NCI-H2171 (cell line): ENCODE data around the gene SLC6A9.
A peak's percentile ranks its signal among the peaks of the same experiment; 100 is the strongest.

Experiments
- DNase-seq: peaks from one replicate; lab custom pipeline; 2025; lab: John Stamatoyannopoulos, UW

SLC6A9 gene

DNA sequence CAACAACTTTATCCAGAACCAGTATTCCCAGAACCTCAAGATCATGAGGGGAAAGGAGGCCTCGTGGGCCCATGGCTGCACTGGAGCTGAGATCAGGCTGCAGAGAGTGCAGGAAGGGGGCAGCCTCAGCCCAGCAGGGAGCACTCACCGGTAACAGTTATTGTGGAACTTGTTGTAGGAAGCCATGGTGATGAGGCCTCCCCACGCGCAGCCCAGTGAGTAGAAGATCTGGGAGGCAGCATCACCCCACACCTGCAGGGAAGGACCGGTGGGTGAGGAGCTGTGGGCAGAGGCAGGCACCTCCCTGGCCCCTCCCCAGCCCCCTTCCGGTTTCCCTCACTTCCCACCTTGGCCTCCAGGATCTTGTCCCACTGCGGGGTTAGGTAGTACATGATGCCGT is 29.1 kb downstream of the SLC6A9 start:
- no peak for DNase-seq

DNA sequence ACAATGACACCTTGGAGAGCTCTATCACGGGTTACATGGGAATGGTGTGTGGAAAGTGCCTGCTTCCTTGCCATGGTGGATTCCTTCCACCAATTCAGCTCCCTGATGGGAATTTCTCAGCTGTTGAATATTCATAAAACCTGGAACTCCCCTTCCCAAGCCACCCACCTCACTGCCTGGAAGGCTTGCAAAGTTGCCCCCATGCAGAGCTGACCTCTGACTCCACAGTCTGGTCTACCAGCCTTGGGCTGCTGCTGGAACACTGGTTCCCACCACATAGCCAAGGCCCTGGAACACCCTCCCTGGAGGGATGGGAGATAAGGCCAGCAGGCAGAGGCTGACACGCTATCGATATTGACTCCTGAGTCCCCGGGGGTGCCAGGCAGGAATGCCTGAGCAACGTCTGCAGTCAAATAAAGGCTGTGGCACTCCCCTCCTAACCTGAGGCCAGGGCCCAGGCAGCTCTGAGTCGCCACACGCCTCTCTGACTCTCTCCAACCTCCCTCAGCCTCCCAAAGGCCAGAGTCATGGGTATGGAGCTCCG is 31.1 kb downstream of the SLC6A9 start:
- no peak for DNase-seq

DNA sequence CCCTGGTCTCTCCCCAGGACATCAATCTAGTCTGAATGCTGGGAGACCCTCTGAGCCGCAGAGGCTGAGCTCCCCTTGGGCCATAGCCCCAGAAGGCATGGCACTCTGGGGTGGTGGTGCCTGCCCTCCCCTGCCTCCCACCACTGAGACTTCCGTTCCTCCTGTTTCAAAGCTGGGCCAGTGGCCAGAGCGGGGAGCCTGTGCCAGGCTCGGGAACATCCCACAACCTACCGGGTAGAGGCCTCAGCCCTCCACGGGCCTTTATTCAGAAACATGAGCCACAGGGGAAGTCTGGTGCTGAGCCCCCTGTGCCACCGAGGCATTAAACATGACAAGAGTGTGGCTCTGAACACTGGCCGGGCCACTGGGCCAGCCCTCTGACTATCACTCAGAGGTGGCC is 31.8 kb downstream of the SLC6A9 start:
- DNase-seq = no peak

DNA sequence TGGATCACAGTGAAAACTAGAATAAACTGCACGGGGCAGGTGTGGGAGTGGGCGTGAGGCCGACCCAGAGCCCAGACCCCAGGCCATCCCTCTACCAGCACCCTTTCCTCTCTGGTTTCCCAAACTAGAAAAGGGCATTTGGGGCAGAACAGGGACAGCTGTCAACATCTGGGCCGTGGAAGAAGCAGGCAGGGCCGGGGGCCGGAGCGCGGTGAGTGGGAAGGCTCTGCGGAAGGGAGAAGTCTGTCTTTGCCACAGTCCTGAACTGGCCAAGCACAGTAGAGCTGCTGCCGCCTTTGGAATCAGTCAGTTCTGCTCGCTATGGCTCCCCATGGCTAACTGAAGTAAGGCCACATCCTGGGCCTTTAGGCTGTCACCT is 33.3 kb downstream of the SLC6A9 start:
- DNase-seq = no peak

DNA sequence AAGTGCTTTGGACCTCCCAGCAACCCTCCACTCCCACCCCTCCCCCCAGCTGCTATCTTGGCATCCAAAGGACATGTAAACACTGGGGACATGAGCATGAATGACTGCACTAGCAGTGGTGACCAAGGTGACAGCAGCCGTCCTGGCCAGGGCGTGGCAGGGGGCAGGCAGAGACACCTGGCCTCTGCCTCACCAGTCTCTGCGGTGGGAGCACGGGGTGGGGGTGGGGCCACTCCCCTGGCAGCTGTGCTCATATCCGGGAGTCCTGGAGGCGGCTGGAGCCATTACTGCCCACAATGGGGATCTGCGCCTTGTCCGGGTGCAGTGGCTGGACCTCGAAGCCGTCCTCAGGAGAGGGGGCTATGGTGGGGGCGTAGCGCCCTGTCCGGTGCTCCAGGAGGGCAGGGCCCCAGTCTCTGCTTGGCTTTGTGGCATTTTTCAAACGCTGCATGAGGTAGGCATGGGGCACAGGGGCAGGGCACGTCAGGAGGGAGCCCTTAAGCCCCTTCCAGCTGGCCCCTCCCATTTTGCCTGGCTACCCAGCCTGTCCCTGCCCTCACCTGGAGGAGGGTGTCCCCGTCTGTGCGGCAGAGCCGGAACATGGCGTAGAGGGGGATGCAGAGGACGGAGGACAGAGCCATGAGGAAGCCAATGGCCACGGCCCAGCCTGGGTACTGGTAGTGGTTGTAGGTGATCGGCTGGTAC is 33.8 kb downstream of the SLC6A9 start:
- no peak for DNase-seq

DNA sequence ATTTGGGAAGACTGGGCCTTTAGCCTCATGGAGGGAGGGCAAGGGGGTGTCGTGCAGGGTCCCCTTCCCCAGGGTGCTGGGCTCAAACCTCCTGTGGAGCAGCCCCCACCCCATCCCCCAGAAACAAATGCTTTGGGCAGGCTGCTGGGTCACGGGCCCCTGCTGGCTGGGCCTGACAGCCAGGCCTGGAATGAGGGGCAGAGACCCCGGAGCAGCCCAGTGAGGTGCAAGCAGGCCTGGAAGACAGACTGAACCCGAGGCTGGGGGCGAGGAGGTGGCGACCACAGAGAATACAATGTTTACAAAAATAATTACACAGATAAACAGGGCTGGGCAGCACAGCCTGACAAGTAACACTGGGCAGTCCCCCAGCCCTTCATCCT is 34.5 kb downstream of the SLC6A9 start:
- DNase-seq = no peak

DNA sequence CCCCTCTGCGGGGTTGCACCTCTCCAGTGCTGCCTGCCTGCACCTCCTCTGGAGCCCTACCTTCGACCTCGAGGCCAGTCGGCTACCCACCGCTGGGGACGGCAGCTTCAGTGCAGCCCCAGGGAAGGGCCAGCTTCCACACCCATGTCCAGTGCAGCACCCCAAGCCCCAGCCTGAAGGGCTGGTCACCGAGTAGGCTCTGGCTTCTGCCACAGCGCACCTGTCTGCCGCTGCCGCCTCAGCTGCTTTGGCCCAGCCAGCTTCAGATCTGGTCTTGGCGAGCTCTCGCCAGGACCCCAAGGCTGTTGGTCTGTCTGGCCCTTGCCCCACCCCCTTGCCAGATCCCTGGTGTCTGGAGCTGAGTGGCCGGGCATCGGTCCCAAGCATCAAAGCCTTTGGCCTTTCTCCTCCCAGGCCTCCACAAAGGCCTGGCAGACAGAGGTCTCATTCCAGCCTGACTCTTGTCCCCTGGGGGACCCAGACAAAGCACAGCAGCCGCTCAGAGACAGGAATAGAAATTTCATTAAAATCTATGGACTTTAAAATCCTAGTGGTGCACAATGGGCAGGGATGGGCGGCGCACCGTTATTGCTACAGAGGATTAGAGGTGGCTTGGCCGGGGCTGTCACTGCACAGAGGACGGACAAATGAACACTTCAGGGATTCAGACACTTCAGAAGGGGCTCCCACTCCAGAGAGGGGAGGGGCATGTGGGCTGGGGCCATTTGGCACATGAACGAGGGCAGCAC is 35.1 kb downstream of the SLC6A9 start:
- no peak for DNase-seq

DNA sequence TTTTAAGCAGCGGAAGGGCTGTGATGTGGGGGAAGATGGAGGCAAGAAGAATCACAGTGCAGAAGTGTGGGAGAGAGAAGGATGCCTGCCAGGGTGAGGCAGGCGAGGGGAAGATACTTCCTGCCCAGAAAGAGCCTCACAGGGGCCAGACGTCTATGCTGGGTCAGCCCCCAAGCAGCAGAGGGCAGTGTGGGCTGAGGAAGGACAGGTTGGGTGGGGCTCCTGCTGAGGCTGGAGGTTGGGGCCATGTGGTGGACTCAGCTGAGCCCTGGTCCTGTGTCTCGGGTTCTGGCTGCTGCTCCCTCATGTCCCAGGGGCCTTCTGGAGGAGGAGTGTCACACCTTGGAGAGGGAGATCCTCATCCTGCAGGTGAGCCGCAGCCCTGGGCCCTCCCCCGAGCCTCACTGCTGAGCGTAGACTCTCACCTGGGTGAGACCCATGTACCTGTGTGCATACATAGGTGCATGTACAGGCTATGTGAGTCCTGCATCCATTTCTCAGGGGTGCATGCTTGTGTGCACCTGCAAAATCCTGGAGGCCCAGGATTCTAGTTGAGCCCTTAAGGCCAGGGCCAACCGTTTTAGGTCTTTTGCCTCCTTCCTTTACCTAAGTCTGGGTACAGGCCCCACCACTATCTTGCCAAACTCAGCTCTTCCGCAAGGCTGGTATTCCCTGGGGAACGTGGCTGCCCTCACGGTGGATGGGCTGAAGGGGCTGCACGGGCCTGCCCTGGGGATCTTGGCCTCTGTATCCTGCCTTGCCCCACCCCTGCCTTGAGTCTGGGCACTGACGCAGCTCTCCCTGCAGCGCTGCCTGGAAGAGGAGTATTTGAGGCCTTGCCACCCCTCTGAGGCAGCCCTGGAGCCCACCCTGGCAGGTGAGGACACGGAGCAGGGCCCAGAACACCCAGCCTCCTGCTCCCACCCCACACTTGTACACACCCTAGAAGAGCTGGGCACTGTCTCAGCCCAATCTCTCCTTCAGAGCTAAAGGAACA is 36.2 kb downstream of the SLC6A9 start:
- no peak for DNase-seq

DNA sequence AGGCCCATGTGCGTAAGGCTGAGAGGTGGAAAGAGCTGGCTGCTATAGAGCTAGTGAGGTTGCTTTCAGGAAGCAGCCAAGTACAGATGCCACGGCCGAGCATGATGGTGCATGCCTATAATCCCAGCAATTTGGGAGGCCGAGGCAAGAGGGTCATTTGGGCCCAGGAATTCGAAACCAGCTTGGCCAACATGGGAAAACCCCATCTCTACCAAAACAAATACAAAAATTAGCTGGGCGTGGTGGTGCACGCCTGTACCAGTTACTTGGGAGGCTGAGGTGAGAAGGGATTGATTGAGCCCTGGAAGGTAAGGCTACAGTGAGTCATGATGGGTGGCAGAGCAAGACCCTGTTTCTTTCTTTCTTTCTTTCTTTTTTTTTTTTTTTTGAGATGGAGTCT is 37.2 kb downstream of the SLC6A9 start:
- no peak for DNase-seq

DNA sequence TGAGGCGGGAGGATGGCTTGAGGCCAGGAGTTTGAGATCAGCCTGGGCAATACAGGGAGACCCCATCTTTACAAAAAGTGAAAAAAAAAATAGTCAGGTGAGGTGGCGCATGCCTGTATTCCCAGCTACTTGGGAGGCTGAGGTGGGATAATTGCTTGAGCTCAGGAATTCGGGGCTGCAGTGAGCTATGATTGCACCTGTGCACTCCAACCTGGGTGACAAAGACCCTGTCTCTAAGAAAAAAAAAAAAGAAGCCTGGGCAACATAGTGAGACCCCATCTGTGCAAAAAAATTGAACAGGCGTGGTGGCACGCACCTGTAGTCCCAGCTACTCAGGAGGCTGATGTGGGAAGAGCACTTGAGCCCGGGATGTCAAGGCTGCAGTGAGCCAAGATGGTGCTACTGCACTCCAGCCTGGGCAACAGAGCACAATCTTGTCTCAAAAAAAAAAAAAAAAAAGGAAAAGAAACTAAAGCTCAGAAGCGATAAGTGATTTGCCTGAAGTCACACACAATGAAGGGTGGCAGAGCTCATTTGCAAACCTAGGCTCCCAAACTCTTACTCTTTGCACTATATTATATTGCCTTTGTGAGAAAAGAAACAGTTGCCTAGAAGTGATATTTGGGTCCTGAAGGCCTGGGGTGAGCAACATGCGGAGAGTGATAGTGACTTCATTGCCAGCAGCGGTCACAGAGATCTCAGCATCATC is 37.9 kb downstream of the SLC6A9 start:
- DNase-seq = no peak

DNA sequence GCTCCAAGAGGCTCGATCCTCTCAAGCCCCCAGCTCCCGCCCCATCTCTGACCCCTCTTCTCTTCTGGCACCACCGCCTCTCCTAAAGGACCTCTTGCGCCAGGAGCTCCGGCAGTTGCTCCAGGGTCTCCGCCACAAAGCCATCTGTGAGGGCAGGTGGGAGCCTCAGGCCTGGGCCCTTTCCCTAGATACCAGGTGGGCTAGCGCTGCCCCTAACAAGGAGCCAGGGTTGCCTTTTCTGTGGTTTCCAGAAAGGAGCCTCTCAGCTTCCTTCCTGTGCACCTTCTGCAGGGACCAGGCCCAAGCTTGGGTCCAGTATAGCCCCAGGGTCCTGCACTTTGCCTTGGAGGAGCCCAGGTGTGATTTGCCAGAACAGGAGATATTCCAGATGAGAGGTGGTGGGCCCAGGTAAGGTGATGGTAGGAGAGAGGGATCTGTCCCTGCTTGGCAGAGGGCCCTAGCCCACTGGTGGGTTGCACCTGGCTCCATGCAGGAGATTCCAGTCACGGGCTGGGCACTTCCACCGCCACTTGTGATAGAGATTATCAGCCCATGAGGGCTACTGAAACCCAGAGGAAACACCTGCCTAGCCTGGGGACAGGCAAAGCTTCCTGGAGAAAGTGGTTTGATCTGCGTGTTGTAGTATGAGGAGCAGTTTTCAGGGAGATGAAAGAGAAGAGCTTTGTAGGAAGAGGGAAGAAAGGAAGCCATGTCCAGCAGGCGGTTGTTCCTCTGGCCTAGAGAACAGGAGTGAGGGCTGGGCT is 38.8 kb downstream of the SLC6A9 start:
- DNase-seq = no peak

DNA sequence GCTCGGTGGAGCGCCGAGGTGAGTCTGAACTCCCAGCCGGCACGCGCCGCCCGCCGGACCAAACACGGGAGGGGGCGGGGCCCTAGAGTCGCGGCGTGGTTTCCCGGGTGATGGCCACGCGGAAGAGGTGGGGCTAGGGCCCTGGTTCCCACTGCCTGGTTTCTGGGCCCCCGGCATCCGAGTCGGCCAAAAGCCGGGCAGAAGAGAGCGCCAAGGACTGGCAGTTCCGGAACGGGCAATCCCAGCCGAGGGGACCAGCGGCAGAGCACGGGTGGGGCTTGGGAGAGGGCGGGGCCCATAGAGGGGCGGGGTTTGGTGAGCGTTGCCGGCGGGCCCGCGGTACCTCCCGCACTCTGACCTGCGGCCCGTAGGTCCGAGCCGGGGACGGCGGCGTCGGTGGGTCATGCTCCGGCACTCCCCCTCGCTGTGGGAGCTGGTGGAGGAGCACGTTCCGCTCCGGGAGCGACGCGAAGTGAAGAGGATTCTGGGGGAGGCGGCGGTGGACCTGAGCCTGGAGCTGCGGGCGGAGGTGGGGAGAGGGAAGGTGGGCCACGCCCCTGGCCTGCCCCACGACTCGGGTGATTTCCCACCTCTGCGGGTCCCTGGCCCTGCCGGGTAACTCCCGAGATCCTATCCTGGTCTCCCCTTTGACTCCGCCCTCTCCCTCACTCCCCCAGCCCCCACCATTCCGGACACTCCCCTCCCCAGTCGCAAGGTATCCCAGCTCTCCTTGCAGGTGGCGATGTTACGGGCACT is 39.6 kb downstream of the SLC6A9 start, which contains the start of gene CCDC24:
TSS of gene CCDC24 (plus strand) at position 124 of the 756 bp plus-strand sequence. CDS start at position 404, 280 bp downstream.
- peak; percentile 47 for DNase-seq

DNA sequence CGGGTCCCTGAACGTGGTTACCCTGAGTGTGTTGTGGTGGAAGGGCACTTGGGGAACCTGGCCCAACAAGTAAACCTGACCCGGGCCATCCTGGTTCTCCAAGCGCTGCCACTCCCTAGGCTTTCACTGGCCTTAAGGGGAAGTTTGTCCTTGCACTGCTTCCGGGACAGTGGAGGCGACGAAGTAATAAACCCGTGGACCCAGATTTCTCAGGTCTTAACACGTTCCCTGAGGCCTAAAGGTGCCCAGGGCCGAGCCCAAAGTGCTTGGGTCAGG is 40.1 kb downstream of the SLC6A9 start:
- DNase-seq = no peak

DNA sequence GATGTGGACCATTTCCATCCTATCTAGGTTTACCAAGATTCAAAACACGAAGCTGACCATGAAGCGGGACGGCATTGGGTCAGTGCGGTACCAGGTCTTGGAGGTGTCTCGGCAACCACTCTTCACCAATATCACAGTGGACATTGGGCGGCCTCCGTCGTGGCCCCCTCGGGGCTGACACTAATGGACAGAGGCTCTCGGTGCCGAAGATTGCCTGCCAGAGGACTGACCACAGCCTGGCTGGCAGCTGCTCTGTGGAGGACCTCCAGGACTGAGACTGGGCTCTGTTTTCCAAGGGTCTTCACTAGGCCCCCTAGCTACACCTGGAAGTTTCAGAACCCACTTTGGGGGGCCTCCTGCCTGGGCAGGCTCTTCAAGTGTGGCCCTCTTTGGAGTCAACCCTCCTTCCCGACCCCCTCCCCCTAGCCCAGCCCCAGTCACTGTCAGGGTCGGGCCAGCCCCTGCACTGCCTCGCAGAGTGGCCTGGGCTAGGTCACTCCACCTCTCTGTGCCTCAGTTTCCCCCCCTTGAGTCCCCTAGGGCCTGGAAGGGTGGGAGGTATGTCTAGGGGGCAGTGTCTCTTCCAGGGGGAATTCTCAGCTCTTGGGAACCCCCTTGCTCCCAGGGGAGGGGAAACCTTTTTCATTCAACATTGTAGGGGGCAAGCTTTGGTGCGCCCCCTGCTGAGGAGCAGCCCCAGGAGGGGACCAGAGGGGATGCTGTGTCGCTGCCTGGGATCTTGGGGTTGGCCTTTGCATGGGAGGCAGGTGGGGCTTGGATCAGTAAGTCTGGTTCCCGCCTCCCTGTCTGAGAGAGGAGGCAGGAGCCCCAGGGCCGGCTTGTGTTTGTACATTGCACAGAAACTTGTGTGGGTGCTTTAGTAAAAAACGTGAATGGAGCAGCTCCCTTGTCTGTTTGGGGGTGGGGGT is 40.7 kb downstream of the SLC6A9 start:
- no peak for DNase-seq

DNA sequence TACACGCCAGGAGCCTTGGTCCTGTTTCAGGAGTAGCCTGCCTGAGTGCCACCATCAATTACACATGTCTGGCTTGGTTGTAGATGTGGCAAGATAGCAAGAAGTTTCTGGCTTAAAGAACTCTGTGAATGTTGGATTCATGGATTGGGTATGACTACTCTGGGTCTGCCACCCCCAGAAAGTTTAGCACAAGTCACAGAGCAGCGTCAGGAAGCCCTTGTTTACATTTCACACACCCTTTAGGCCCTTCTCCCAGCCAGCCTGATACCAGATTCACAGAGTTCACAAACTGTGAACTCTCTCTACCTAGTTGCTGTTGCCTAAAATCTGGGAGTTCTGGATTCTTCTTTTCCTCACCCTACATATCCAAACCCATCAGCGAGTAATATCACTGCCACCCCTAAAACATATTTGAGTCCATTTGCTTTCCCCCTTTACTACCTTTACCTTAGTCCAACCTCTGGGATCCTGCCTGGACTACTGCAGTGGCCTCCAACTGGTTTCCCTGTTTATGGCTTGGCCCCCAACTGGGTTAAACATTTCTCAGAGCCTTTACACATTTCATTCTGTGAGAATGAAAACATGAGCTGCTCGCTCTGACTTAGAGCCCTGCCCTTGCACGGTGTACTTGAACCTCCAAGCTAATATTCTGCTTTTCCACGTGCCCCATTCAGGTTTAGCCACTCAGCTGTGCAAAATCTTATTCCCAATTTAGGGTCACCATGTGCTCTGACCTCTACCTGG is 43.9 kb downstream of the SLC6A9 start:
- no peak for DNase-seq

DNA sequence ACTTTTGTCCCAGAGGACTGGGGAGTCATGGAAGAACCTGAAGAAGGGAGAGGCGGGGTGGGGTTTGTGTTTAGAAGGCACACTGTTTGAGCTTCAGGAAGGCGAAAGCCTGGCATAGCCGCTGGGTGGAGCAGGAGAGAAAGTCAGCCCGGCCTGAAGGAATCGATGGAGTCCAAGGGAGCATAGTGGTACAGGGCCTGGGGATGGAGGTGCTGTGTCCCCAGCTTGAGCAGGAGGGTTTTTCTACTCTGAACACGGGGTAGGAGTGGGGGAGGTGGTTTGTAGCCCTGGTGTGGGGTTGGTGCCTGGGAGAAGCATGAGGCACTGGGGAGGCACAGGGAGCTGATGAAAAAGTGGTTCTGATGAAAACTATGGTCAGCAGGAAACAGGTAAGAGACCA is 44.5 kb downstream of the SLC6A9 start:
- DNase-seq = no peak

DNA sequence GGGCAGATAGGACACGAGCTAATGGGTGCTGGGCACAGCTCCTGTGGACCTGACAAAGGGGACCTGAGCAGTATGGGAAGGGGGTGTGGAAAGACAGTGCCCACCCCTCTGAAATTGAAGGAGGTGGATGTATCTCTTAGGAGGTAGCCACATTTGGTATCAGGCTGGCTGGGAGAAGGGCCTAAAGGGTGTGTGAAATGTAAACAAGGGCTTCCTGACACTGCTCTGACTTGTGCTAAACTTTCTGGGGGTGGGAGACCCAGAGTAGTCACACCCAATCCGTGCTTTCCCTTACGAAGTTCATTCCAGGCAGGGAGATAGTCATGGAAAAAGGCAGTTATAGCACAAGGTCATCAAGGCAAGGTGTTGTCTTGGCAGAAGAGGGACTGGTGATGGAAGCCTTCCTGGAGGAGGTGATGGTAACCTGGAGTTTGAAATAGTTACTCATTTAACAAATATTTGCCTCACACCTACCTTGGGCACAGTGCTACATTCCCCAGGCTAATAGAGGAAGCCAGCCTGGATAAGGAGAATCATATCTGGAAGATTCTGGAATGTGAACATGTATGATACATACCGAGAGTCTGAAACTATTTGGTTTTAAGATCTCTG is 45.2 kb downstream of the SLC6A9 start:
- DNase-seq = no peak

DNA sequence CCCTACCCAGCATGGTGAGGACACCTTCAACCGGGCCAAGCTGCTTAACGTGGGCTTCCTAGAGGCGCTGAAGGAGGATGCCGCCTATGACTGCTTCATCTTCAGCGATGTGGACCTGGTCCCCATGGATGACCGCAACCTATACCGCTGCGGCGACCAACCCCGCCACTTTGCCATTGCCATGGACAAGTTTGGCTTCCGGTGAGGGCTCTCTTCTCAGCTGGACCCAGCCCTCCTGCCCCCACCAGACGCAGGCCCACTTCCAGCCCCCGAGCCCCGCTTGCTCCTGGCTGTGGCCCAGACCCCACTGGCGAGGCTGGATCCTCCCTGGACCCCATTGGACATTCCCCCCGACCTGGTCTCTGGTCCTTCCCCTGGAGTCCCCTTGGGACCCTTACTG is 46.4 kb downstream of the SLC6A9 start:
- no peak for DNase-seq
